ENCODE results near the gene NUTM2G. TPM values are rescaled to one million over a fixed set of nuclear protein-coding genes. Genes with fewer than 3 reads are reported as not detected.
"Not testable (repeated sequence)": the region's sequence is repeated elsewhere in the genome, so short reads cannot be mapped to it uniquely, and the experiment has no call there.

Gene NUTM2G
- total RNA-seq, 1 donor from 2014 or later: not detected

DNA sequence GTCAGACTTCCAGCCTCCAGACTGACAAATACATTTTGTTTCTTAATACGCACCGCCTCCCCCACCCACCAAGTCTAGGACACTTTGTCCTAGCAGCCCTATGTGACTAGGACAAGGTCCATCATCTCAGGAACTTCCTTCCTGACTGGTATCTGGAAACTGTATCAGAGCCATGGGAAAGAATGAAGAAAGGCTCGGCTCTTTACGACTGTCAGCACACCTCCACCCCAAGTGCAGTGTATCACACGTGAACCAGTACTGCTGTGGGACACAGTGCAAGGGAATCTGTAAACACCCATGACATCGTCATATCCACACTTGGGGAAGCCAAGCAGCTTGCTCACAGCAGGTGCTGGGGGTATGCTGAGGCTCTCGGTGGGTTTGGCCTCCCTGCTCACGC, 13.0 kb downstream of the NUTM2G start:
- not testable (repeated sequence) for DNase-seq (ENCODE audit: low read depth, low spot score)

GRCh38 chr9:96942181-96942580, 13.5 kb downstream of the NUTM2G start:
- not testable (repeated sequence) for DNase-seq (ENCODE audit: low read depth, low spot score)

GRCh38 chr9:96949346-96949745, 20.7 kb downstream of the NUTM2G start:
- DNase-seq (ENCODE audit: low read depth, low spot score): not testable (repeated sequence)

DNA sequence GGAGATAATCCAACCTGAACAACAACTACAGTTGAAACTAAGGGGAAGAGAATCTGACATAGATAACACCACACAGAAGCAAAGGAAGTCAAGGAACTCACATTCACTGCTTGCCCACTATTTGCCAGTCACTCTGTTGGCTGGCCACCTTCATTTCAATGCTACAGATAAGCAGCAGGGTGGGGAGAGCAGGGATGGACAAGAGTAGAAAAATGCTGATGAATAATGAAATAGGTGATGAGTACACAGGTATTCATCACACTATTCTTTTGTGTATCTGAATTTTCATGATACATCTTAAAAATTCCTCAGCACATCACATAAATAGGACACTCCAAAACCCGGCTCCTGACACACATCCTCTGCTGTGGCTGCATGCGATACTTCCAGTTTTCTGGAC, 21.9 kb downstream of the NUTM2G start:
- not testable (repeated sequence) for DNase-seq (ENCODE audit: low read depth, low spot score)

DNA sequence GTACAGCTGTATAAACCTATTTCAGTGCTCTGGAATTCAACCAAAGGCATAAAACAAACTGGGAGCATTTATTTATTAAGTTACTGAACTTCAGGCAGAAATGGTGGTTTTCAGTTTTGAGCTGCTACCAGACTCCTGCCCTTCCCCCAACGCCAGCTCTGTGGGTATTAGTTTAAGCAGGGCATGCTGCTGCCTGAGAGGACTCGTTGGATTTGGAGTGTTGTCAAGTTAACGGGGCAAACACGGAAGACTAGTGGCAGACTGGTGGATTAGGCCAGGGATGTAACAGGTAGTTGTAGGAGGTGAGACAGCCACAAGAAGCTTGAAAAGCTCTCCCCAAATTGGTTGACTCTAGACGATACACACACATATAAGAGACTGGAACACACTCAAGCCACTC, 38.9 kb downstream of the NUTM2G start:
- not testable (repeated sequence) for DNase-seq (ENCODE audit: low read depth, low spot score)

- not testable (repeated sequence) for DNase-seq (ENCODE audit: low read depth, low spot score)
Observed at GRCh38 chr9:96972552-96972951, 43.9 kb downstream of the NUTM2G start.

DNA sequence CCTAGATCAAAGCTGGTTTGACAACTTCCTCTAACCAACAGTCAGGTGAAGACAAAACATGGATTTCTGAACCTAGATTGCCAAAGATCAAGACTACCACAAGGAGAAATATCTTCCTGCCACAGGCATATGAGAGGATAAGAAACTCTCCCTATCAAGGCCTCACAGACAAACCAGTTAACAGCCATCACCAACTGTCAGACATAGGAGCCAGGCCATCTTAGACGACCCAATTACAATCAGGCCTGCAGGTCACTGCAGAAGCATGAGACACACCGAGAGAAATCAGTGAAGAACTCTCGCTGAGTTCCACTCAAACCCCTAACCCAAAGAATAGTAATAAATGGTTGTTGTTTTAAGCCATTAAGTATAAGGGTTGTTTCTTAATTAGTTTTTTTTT, 45.4 kb downstream of the NUTM2G start:
- DNase-seq (ENCODE audit: low read depth, low spot score): not testable (repeated sequence)

DNA sequence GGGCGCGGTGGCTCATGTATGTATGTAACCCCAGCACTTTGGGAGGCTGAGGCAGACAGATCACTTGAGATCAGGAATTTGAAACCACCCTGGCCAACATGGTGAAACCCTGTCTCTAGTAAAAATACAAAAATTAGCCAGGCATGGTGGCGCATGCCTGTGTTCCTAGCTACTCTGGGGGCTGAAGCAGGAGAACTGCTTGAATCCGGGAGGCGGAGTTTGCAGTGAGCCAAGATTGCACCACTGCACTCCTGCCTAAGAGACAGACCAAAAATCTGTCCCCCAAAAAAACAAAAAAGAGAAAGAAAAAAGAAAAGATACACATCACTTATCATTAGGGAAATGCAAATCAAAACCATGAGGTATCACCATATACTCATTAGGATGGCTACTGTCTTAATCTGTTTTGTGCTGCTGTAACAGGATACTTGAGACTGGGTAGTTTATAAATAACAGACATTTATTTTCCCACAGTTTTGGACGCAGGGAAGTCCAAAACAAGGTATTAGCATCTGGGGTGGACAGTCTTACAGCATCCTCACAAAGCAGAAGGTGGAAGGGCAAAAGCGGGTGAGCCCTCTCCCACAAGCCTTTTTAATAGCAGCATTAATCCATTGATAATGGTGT, 55.0 kb downstream of the NUTM2G start:
- DNase-seq (ENCODE audit: low read depth, low spot score): not testable (repeated sequence)

- not testable (repeated sequence) for DNase-seq (ENCODE audit: low read depth, low spot score)
Observed at GRCh38 chr9:96984139-96984538, 55.5 kb downstream of the NUTM2G start.

DNA sequence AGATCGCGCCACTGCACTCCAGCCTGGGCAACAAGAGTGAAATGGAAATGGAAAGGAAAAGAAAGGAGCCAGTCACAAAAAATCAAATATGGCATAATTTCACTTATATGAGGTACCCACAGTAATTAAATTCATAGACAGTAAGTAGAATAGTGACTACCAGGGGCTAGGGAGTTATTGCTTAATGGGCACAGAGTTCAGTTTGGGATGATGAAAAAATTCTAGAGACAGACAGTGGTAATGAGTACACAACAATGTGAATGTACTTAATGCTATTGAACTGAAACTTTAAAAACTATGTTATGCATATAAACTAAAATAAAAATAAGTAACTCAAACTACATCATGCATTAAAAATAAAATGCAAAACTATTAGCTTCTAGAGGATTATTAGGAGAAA, 56.2 kb downstream of the NUTM2G start:
- not testable (repeated sequence) for DNase-seq (ENCODE audit: low read depth, low spot score)

Other genes starting within 250 kb of the NUTM2G start
- 10.6 and 18.8 TPM in 2 replicates for gene ZNF510, start 150.8 kb upstream of the NUTM2G start, total RNA-seq
- gene ZNF782, start 74.3 kb upstream of the NUTM2G start, total RNA-seq: 2.9 and 4.2 TPM in 2 replicates
- 1.1 TPM in 2 replicates for gene CTSV, start 110.3 kb downstream of the NUTM2G start, total RNA-seq